Panc1 (cell line): ENCODE measurements around the gene IRF2BP2. TPM values are rescaled to one million over a fixed set of nuclear protein-coding genes. Genes with fewer than 3 reads are reported as not detected.

ENCODE experiments used
- ATAC-seq: fragments of 200-7000 bp; cut with Tn5 transposase; 2 replicates; pipeline ENCODE4 v1.9.1; 2020; ENCODE audit warnings: mild to moderate bottlenecking, moderate library complexity
- BruUV-seq: library from RNA; stranded (reverse); fragments of 400-500 nt; replicated peaks from 2 replicates; lab custom pipeline; 2021; lab: Mats Ljungman, UMichigan
- CTCF ChIA-PET: fragments of 300-600 bp; sonication (Branson Sonifier 250); formaldehyde crosslinking; loops from one replicate; lab custom pipeline; 2022; ENCODE audit warnings: antibody characterized with exemption; lab: Charles Lee
- POLR2A ChIA-PET: fragments of 300-600 bp; sonication (Branson Sonifier 250); formaldehyde crosslinking; loops from one replicate; lab custom pipeline; 2022; ENCODE audit warnings: antibody characterized with exemption; lab: Charles Lee
- DNase-seq: peaks from one replicate; pipeline ENCODE4 v3.0.0-alpha.2; 2010; ENCODE audit warnings: low read depth, low spot score
- H3K27ac ChIP-seq: 2 replicates; pipeline ENCODE4 v1.5.1; 2011; ENCODE audit warnings: mild to moderate bottlenecking, low read length, inconsistent platforms
- H3K27me3 ChIP-seq: fragments of 200-500 bp; sonication (Bioruptor generic); 2 replicates; pipeline ENCODE4 v1.6.0; 2014; ENCODE audit warnings: low read length, inconsistent platforms; ENCODE audit not compliant: control insufficient read depth, insufficient read depth
- H3K36me3 ChIP-seq: fragments of 200-500 bp; sonication (Bioruptor generic); 2 replicates; pipeline ENCODE4 v1.5.1; 2014; ENCODE audit warnings: inconsistent platforms, mild to moderate bottlenecking, low read length, moderate library complexity; ENCODE audit not compliant: control insufficient read depth, insufficient read depth
- H3K4me1 ChIP-seq: 2 replicates; pipeline ENCODE4 v1.5.1; 2011; ENCODE audit warnings: inconsistent platforms, mild to moderate bottlenecking, low read length, moderate library complexity; ENCODE audit not compliant: control insufficient read depth, insufficient read depth
- H3K4me3 ChIP-seq, 2 experiments: 2 replicates each; pipeline ENCODE4 v1.5.1; 2011 to 2012; ENCODE audit warnings: low read depth in 2 of 2, low read length in 2 of 2, mild to moderate bottlenecking in 2 of 2, inconsistent platforms in 1 of 2, moderate library complexity in 1 of 2
- H3K9me3 ChIP-seq: fragments of 200-500 bp; sonication (Bioruptor generic); 2 replicates; pipeline ENCODE4 v1.5.1; 2014; ENCODE audit warnings: low read depth, mild to moderate bottlenecking, inconsistent platforms, low read length, moderate library complexity; ENCODE audit not compliant: control insufficient read depth, insufficient read depth
- CTCF ChIP-seq: fragments of 450-650 bp; IDR thresholded peaks from 2 replicates; pipeline ENCODE4 v1.5.1; 2017; ENCODE audit warnings: mild to moderate bottlenecking
- POLR2AphosphoS5 ChIP-seq: IDR thresholded peaks from 2 replicates; pipeline ENCODE4 v1.6.1; 2012; ENCODE audit warnings: mild to moderate bottlenecking, low read depth, low read length, moderate library complexity
- REST ChIP-seq, 2 experiments: IDR thresholded peaks; 2 replicates each; pipeline ENCODE4 v1.6.1; 2011 to 2012; ENCODE audit warnings: low read depth in 2 of 2, control low read depth in 1 of 2, low read length in 1 of 2, mild to moderate bottlenecking in 1 of 2, moderate library complexity in 1 of 2; ENCODE audit not compliant: insufficient read depth in 1 of 2
- SIN3A ChIP-seq: IDR thresholded peaks from 2 replicates; pipeline ENCODE4 v1.6.1; 2012; ENCODE audit warnings: low read depth, mild to moderate bottlenecking, low read length, moderate library complexity, borderline replicate concordance; ENCODE audit not compliant: insufficient read depth
- TCF7L2 ChIP-seq: IDR thresholded peaks from 2 replicates; pipeline ENCODE4 v1.6.1; 2011; ENCODE audit warnings: mild to moderate bottlenecking, low read depth, low read length, inconsistent platforms
- in situ Hi-C: cut with HindIII; loops from 2 replicates; pipeline ENCODE4 v1.10.0; 2016; ENCODE audit warnings: low sequenced_read_pairs, low pct_unique_long_range_greater_than_20kb
- intact Hi-C: fragments of 100-400 bp; cut with micrococcal nuclease; formaldehyde crosslinking; loops from one replicate; pipeline ENCODE4 v1.10.0; 2022; ENCODE audit not compliant: unreplicated experiment
- total RNA-seq: library from RNA; stranded (reverse); gene quantifications from one replicate; pipeline ENCODE4 v1.2.1, GENCODE V29; 2021; ENCODE audit not compliant: unreplicated experiment

Gene IRF2BP2
- total RNA-seq, 1 experiment from 2014 or later, result 187 TPM

- H3K4me3 ChIP-seq, result no peak overlapping the region
- no peaks in the 10 kb centered on the region for H3K36me3 ChIP-seq
- no peak overlapping the region for H3K27ac ChIP-seq
- no peak for TF ChIP-seq POLR2AphosphoS5
- no peak for TF ChIP-seq TCF7L2
- no peak for TF ChIP-seq CTCF
- TF ChIP-seq SIN3A, result no peak
- no peak for TF ChIP-seq REST (IDR thresholded peaks at IDR 0.05; ENCODE audit: insufficient read depth in 1 of 2, low read depth in 2 of 2, low read length in 1 of 2)
- no peak for ATAC-seq
- in situ Hi-C loops (no loop called here), intact Hi-C loops (no loop called here)
- no peaks in the 10 kb centered on the region for H3K27me3 ChIP-seq
- DNase-seq, result no peak
- BruUV-seq, result no TSS peak
- ChIA-PET CTCF (no interaction called here), POLR2A (no interaction called here)
- peaks cover 3% of the 10 kb centered on the region for H3K4me1 ChIP-seq
- no peaks in the 10 kb centered on the region for H3K9me3 ChIP-seq
These were observed 51.6 kb downstream of the IRF2BP2 start for GRCh38 chr1:234558330-234558836.

- no TSS peak for BruUV-seq
- intact Hi-C loops (no loop called here), in situ Hi-C loops (no loop called here)
- DNase-seq (no peak), ATAC-seq (no peak)
- no peak overlapping the region for H3K27ac ChIP-seq
- H3K9me3 ChIP-seq, result no peaks in the 10 kb centered on the region
- ChIA-PET POLR2A (interaction anchor here (0.6 to 0.7 kb wide), 2 partner anchors 9 to 500 kb away, joined by 3 to 4 read pairs; no protein-coding TSS in a partner anchor), CTCF (no interaction called here)
- no peaks in the 10 kb centered on the region for H3K27me3 ChIP-seq
- no peak for TF ChIP-seq REST (IDR thresholded peaks at IDR 0.05; ENCODE audit: insufficient read depth in 1 of 2, low read depth in 2 of 2, low read length in 1 of 2)
- no peak for TF ChIP-seq CTCF
- TF ChIP-seq POLR2AphosphoS5, result no peak
- no peak for TF ChIP-seq SIN3A
- no peak for TF ChIP-seq TCF7L2
- H3K36me3 ChIP-seq, result no peaks in the 10 kb centered on the region
- H3K4me3 ChIP-seq, result no peak overlapping the region
- peaks cover 3% of the 10 kb centered on the region for H3K4me1 ChIP-seq
These were observed 53.6 kb downstream of the IRF2BP2 start for GRCh38 chr1:234556245-234556943.
